IPS-18c (cell line): ENCODE results near the gene ESRRG.

Experiments used
- H3K4me3 ChIP-seq: 2 replicates; pipeline ENCODE4 v1.7.0; 2013; ENCODE audit warnings: low read depth, mild to moderate bottlenecking, low read length, moderate library complexity; ENCODE audit not compliant: insufficient read depth
- H3K9me3 ChIP-seq: one replicate; pipeline ENCODE4 v1.6.1; 2013; ENCODE audit warnings: mild to moderate bottlenecking, low read length, moderate library complexity; ENCODE audit not compliant: control insufficient read depth, insufficient read depth

The ESRRG gene

DNA sequence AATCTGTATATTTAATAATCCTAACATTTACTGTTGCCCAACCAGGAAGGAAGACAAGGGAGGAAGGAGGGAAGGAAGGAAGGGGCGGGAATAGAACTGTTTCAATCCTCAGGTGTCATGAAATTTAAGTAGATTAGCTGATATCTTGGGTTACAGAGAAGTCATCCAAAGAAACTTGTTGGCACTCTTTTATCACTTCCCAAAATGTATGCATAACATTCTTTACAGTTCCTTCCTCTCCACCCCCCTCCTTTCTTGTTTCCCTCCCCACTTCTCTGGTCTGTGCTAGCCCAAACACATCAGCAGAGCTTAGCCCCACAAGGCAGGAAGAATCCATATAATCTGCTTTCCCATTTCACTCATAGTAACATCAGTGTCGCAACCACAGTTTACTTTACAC, 110.9 kb downstream of the ESRRG start:
- Histone ChIP-seq H3K9me3 (no peaks in the 10 kb centered on the region), H3K4me3 (no peak overlapping the region)

DNA sequence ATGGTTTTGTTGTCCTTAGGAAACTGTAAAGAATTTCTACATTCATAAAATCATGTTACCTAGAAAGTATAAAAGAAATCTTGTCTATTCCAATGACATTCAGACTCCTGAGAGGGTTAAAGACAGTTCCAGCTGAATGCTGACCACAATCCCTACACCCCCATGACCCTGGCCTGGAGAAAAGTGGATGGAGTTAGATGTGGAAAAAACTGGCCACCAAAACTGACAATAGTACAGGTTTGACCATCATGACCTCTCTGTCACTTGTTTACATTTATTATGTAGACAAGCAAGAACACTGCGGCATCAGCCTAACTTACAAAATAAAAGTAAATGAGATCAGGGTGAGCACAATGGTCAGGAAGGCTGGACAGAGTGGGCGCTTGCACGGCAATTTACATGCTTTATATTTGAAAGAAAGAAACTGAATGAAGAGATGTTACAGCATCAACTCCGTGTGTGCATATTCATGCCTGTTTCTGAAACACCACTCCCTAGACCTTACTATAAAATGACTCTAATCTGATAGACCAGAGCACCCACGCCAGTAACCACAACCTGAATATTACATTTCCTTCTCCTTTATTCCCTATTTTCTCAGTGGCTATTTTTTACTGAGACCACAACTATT, 116.0 kb downstream of the ESRRG start:
- Histone ChIP-seq H3K9me3 (no peaks in the 10 kb centered on the region), H3K4me3 (no peak overlapping the region)

DNA sequence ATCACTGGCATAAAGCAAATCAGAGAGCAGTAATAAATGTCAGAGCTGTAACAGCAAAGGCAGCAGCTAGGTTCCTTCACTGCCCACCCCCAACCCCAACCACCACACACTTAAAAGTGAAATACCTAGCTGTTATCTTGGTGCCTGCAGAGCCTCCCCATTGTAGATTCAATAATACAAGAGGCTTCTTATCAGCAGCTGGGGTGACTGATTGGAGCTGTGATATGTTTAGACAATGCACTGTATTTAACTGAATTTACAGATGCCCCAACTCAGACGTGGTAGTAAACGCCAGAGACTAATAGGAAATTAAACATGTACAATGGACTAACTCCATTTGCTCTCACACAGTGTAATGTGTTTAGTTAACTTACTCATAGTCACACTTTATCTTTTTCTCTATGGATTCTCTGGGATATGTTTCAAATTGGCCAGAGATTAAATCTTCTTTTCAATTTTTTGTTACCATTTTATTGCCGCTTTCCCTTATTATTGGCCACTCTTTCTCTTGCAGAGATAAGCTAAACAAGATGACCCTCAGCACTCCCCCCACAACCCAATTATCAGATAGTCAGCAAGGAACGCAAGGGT, 117.1 kb downstream of the ESRRG start:
- no peaks in the 10 kb centered on the region for H3K9me3 ChIP-seq

DNA sequence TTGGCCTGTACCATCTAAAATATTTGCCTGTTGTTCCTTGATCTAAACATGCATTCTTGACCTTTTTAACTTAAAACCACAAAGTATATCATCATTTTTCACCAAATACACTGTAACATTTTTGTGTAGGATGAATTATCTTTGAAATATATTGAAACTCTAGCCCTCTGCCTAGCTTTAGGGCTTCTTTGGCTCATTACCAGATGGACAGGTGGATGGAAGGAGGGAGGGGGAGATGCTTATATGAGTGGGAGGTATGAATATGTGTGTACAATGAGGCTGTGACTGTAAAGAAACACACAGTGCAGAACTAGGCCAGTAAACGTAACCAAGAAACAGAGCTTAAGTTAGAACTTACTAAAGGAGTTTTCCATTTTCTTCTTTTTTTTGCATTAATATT, 118.5 kb downstream of the ESRRG start:
- Histone ChIP-seq H3K9me3 (no peaks in the 10 kb centered on the region), H3K4me3 (no peak overlapping the region)

More for the DNA sequence above, 117.1 kb downstream of the ESRRG start:
- no peak overlapping the region for H3K4me3 ChIP-seq

DNA sequence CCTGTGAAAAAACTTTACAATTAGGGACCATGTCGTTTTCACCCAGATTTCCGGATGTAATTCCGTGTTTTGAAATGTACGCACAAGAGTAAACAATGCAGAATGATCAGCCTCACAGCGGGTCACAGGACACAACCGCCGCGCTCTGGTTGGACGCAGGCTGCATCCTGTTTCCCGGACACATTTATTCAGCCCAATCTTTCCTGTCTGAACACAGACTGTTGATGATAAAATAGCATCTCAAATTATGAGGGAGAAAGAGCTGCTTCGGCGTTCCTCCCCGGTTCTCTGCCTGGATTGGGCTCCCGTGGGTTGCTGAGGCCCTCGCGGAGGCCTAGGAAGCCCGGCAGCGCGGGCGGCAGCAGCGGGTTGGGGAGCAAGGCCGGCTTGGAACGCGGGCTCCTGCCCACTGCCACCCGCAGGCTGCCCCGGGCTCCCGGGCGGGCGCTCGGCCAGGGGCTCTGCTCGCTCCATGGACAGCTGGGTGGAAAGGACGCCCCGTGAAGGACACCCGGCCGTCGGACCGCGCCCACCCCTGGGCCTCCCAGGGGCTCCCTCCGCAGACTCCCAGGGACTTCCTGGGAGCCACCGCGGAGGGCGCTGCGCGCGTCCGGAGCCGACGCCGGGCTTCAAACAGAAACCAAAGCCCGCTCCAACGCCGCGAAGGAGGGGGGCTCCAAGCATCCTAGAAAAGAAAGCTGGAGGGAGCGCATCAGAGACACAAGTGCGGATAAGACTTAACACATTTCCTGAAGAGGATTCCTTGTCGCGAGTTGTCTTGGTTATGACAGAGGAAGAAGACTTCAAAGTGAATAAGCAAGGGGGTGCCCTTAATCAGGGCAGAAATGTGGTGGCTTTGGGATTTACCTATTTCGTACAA, 122.3 kb downstream of the ESRRG start:
- no peaks in the 10 kb centered on the region for H3K9me3 ChIP-seq
- H3K4me3 ChIP-seq: peak overlapping the region; percentile 50; the same call in 1 of the 2 replicates

DNA sequence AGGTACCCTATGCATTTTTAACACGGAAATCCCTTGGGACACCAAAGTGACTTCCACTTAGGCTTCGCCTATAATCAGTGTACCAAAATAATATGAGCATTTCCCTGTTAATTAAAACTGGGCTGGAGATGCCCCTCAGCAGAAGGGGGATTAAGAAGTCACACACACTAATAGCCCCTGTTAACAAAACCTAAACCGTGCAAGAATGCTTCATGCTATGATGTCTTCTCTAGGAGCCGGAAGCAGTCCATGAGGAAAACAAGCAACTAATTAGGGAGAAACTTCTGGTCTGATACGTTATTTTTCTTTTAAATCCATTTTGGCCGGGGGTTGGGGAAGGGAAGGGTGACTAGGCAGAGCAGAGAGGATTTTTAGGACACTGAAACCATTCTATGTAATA, 123.4 kb downstream of the ESRRG start:
- Histone ChIP-seq H3K4me3 (no peak overlapping the region), H3K9me3 (no peaks in the 10 kb centered on the region)

DNA sequence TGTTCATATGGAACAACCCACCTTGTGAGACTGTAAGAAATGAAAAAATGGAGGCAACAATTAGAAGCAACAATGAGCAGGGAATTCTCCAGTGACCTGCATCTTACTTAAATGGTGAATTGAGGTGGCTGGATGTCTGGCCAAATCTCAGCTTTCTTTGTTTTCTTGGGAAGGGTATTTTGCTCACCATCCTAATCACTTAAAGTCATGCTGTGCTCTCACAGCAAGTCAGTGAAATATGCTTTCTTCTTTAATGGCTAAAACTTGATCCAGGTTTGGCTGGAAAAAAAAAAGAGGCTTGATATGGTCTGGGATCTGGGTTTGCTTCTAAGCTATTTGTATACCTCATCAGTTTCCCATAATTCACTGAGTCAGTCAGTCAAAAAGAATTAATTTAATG, 124.8 kb downstream of the ESRRG start:
- no peak overlapping the region for H3K4me3 ChIP-seq

DNA sequence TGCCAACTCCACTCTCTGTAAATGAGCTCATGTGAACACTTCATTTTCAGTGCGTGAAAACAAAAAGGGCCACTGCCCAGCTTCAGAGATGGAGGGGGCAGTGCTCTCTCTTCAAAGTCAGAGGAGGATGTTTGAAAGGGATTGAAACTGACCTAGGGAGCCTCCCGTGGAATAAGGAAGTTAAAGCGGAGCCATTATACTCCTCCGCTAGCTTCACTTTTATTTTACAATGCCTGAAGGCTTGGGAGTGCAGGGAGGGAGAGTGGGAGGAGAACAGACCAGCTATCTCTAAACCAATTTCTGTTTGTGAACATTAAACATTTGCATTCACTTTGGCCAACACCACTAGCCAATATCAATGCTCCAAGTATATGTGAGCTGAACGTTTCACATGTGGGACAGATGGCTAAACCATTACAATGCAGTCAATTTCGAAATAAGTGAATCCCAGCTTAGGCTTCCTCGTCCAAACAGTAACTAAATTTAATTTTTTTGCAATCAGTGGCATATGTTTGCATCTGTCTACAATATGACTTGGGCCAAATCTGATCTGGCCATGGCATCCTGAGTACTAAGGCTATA, 126.9 kb downstream of the ESRRG start:
- no peaks in the 10 kb centered on the region for H3K9me3 ChIP-seq
- no peak overlapping the region for H3K4me3 ChIP-seq

More for the DNA sequence above, 124.8 kb downstream of the ESRRG start:
- no peaks in the 10 kb centered on the region for H3K9me3 ChIP-seq

DNA sequence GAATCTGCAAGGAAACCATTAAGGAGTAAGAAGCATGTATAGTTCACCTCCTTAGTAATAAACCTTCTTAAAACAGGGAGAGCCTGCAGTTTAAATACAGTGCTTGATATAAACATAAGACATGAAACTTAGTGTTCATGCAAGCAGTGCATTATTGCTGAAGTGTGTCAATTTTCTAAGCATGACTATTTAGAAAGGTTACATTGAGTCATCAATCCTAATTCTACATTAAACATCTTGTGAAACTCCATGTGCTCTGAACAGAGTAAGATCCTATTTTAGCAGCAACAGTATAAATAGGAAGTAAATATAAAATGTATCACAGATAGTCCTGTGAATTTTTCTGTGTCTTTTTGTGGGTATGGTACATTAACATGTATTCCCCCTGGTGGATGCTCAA, 135.5 kb downstream of the ESRRG start:
- Histone ChIP-seq H3K9me3 (no peaks in the 10 kb centered on the region), H3K4me3 (no peak overlapping the region)

DNA sequence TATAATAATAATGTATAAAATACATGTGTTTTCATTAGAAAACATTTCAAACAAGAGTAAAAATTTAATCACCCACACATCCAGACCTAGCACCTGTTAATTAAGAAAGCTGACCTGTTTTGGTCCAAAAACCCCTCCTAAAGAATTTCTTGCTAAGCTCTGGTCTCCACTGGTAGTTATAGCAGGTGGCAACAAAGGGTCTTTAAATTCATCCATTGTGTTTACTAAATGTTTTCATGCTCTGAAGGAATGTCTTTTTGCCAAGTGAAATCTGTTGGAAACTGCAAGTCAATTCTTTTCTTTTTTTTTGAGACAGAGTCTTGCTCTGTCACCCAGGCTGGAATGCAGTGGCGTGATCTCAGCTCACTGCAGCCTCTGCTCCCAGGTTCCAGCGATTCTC, 141.1 kb downstream of the ESRRG start:
- Histone ChIP-seq H3K4me3 (no peak overlapping the region), H3K9me3 (no peaks in the 10 kb centered on the region)

DNA sequence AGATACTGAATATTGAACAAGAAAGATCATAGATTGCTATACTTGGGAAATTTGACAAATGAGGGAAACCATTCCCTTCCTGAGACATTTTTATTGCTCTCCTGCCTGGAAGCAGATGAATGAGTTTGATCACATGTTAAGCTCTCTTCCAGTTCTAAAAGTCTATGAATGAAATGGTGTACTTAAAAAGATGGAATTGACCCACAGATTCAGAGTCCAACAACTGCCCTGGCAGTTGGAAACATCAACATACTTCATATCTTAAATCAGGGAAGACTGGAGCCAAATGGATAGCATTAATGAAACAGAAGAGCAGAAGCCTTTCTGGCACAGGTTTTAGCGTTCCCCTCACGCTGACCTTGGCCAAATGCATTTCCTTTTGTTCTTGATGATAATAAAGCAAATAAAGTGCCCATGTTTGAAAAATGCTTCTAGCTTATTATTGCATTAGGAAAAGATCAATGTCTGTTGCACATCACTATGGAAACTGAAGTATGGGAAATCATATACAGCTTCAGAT, 142.6 kb downstream of the ESRRG start:
- H3K4me3 ChIP-seq: no peak overlapping the region
- no peaks in the 10 kb centered on the region for H3K9me3 ChIP-seq

DNA sequence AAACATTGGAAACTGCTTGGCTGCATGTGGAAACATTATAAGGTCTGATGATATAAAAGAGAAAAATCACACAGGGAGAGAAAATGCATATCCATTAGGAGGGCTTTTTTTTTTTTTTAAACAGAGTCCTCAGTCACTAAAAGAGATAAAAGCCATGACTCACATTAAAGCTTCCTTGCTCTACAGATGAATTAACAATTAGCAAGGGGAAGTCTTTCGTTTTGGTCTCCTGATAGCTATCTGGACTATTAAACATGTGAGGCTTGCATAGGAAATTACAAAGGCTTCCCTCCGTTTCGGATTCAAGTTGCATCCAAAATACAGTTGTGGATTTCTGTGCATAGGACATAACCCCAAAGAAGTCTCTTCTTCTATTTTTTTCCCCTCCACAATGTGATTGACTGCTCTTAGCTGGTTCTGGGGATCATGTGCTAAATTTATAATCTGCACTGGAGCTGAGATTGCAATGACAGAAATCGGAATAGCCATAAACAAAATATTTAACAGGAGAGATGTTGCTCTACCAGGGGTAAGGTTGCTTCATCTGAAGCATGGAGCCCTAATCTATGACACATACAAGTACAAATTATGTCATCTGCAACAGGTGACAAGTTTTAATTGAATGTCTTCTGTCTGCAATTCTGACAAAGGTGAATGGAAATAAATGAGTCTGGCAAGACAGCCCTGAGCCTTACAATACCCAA, 146.8 kb downstream of the ESRRG start:
- Histone ChIP-seq H3K9me3 (no peaks in the 10 kb centered on the region), H3K4me3 (no peak overlapping the region)

DNA sequence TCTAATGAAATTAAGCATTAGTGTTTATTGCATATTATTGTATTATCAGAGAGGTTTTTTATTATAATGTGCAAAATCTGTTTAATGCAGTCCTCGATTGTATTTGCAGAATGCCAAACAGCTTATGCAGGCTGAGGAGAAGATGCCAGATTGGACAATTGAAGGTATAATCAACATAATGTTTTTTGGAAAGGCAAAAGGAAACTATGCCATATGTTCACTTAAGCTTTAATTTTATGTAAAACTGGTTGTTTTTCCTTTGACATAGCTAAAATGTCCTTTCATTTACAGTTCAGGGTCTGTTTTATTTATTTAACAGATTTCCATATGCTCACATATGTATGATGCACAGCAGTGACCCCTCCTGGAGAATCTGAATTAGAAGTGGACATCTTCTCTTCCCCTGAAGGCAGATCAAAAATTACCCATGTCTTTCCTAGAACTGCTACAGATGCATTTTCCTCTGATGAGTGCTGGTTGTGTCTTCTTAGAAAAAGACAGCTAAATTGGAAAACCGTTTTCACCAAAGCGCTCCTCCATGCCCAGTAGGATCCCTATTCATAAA, 156.5 kb downstream of the ESRRG start:
- no peak overlapping the region for H3K4me3 ChIP-seq
- H3K9me3 ChIP-seq: no peaks in the 10 kb centered on the region

DNA sequence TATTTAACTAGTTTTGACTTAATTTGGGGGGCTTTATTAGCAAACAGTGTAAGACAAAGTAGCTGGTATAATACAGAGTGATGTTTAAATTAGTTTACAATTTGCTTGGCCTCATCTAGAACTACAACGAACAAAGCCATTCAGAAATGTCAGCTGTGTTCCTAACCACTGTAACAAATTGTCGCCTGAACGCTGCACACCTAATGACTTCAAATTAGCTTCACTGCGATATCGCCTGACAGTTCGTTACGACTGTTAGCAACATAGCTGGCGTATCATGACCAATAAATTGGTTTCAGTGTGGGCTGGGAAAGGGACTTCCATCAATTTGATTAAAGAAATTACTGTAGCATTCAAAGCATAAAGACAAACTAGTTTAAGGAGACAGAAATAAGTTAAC, 160.1 kb downstream of the ESRRG start:
- H3K4me3 ChIP-seq: no peak overlapping the region
- H3K9me3 ChIP-seq: no peaks in the 10 kb centered on the region

DNA sequence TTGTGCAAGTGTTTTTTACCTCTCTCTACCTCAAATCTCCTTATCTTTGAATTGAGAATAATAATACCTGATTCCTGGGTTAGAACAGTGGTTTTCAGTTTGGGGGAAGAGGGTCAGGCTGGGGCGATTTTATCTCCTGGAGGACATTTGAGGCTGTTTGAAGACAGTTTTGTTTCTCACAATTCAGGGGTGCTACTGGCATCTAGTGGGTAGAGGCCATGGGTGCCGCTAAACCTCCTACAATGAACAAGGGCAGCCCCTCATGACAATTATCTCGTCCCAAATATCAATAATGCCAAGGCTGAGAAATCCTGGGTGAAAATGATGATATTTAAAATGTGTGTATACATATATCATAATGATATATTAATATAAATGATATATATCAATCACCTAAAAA, 160.8 kb downstream of the ESRRG start:
- H3K9me3 ChIP-seq: no peaks in the 10 kb centered on the region

DNA sequence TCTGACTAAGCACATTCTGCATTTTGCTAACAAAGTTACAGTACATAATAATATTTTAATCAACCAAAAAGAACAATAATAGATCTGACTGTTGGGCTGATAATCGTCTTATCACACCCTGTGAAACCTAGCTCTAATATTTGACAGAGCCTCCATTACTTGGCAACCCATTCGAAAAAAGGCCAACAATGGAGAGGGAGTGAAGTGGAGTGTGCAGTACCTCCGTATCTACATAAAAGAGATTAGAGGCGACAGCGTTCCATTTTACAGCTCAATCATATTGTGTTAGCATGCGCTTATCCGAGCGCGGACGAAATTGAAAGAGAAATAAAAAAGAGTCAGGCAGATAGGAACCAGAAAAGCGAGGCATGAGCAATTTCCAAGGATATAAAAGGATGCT, 162.7 kb downstream of the ESRRG start:
- no peak overlapping the region for H3K4me3 ChIP-seq

More for the DNA sequence above, 160.8 kb downstream of the ESRRG start:
- no peak overlapping the region for H3K4me3 ChIP-seq

DNA sequence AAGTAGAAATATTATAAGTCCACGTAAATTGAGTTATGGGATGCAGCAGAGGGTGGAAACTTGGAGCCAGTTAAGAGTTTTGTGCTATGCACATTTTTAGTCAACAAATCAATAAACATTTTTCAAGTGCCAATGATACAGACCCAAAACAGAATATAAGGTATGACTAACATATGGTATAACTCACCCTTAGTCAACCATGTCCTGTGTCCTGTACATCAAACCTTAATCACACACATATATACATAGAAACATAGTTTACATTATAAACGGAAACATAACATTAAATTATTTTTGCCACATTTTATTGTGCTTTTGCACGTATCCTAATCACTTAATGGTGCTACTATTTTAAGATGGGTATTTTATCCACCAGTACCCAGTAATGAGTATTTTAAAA, 163.9 kb downstream of the ESRRG start:
- Histone ChIP-seq H3K4me3 (no peak overlapping the region), H3K9me3 (no peaks in the 10 kb centered on the region)

More for the DNA sequence above, 162.7 kb downstream of the ESRRG start:
- no peaks in the 10 kb centered on the region for H3K9me3 ChIP-seq
